Gastroesophageal sphincter (tissue), 4 donors: ENCODE results near the gene SLC2A11. TPM values are rescaled to one million over a fixed set of nuclear protein-coding genes. Genes with fewer than 3 reads are reported as not detected.

Experiments used
- ATAC-seq: fragments of 150-250 bp; one replicate; pipeline ENCODE4 v1.9.1; 2016; ENCODE audit warnings: mild to moderate bottlenecking, moderate library complexity
- H3K27ac ChIP-seq, 4 donors: fragments of 200-600 bp; sonication (generic) in 3 of 4; 1 replicate in 3 of 4; 2 replicates in 1 of 4; pipeline ENCODE4 v1.5.1; 2016 to 2019
- H3K27me3 ChIP-seq: fragments of 200-600 bp; sonication (generic); one replicate; pipeline ENCODE4 v1.5.1; 2019
- H3K36me3 ChIP-seq, 2 donors: fragments of 200-600 bp; sonication (generic); one replicate each; pipeline ENCODE4 v1.5.1; 2019; ENCODE audit warnings: control low read depth in 1 of 2
- H3K4me1 ChIP-seq, 3 donors: fragments of 200-600 bp; sonication (generic); 1 replicate in 2 of 3; 2 replicates in 1 of 3; pipeline ENCODE4 v1.5.1; 2016 to 2019; ENCODE audit warnings: control low read depth in 2 of 3
- H3K4me3 ChIP-seq, 2 donors: fragments of 200-600 bp; sonication (generic); one replicate each; pipeline ENCODE4 v1.5.1; 2019; ENCODE audit warnings: mild to moderate bottlenecking in 1 of 2, moderate library complexity in 1 of 2
- H3K9me3 ChIP-seq, 3 donors: fragments of 200-600 bp; sonication (generic); one replicate each; pipeline ENCODE4 v1.5.1; 2017 to 2019; ENCODE audit warnings: control low read depth in 2 of 3
- EP300 ChIP-seq: sonication (generic); formaldehyde crosslinking; IDR thresholded peaks from one replicate; pipeline ENCODE4 v1.6.1; 2017; ENCODE audit warnings: antibody characterized with exemption, mild to moderate bottlenecking
- POLR2A ChIP-seq, 2 donors: fragments of 450-650 bp; IDR thresholded peaks; one replicate each; pipeline ENCODE4 v1.6.1; 2017; ENCODE audit warnings: antibody characterized with exemption in 2 of 2, mild to moderate bottlenecking in 2 of 2, moderate library complexity in 1 of 2
- POLR2AphosphoS5 ChIP-seq: sonication (generic); formaldehyde crosslinking; IDR thresholded peaks from one replicate; pipeline ENCODE4 v1.6.1; 2017; ENCODE audit warnings: antibody characterized with exemption
- WGBS, 2 donors: methylation state at CpG; one replicate each; pipeline ENCODE4 v1.1.5; 2018; ENCODE audit warnings: low coverage in 1 of 2; 5-methylcytosine and 5-hydroxymethylcytosine counted together
- total RNA-seq, 4 donors: library from RNA; depleted of rRNA; stranded (reverse); fragments of >200 nt; gene quantifications; one replicate each; pipeline ENCODE4 v1.1.0, GENCODE V29; 2016
- TF ChIP-seq, protein P1 (sequence below), 4 experiments: fragments of 200-600 bp in 2 of 4; fragments of 450-650 bp in 2 of 4; sonication (generic) in 1 of 4; IDR thresholded peaks; one replicate each; pipeline ENCODE4 v1.5.1; 2017 to 2019; ENCODE audit warnings: antibody characterized with exemption in 4 of 4, mild to moderate bottlenecking in 2 of 4, moderate library complexity in 2 of 4

Gene SLC2A11
- total RNA-seq, 4 donors from 2014 or later, result 7.3 to 39.8 (median 18.8) TPM

DNA sequence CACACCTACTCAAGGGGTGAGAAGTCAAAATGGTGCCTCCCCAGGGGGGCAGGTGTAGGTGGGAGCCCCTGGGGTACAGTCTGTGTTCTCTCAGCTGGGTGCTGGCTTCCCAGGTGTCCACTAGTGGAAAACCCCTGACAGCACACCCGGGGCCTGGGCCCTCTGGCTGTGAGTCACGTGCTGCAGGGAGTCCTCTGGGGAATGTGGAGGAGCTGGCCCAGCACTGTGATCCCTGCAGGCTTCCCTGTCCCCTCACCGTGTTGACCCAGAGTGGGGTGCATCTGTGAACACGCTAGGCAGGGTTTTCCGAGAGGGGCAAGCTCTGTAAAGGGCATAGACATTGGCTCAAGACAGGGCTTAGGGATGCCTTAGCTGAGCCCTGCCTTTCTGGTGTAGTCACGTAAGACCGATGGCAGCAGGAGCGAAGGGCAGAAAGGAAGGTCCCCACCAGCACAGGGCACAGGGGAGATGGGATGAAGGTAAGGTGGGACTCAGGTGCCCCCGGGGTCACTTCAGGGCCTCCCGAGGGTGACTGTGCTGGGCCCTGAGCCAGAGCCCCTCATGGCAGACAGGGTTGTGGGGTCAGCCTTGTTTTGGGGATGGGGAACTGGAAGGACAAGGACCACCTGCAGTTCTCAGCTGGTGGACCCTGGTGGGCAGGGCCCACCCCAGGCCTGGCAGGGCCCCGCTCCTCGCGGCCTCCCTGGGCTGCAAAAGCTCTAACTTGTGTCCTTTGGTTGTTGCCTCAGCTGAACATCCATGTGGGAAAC lies 33.0 kb upstream of the SLC2A11 start:
- 83% methylated on average over 2 of the region's 13 CpGs; no CpG with 5 or more reads in 1 of the 2 donors for WGBS, 2 donors
- no peak for ATAC-seq
- Histone ChIP-seq H3K4me1 (no peaks in the 10 kb centered on the region), H3K36me3 (peaks cover 0 to 99% of the 10 kb centered on the region in 2 donors), H3K9me3 (no peaks in the 10 kb centered on the region), H3K27me3 (no peaks in the 10 kb centered on the region), H3K27ac (no peak overlapping the region), H3K4me3 (no peak overlapping the region)
- no peak for TF ChIP-seq POLR2A (IDR thresholded peaks at IDR 0.05)
- no peak for TF ChIP-seq EP300
- TF ChIP-seq, protein P1, sequence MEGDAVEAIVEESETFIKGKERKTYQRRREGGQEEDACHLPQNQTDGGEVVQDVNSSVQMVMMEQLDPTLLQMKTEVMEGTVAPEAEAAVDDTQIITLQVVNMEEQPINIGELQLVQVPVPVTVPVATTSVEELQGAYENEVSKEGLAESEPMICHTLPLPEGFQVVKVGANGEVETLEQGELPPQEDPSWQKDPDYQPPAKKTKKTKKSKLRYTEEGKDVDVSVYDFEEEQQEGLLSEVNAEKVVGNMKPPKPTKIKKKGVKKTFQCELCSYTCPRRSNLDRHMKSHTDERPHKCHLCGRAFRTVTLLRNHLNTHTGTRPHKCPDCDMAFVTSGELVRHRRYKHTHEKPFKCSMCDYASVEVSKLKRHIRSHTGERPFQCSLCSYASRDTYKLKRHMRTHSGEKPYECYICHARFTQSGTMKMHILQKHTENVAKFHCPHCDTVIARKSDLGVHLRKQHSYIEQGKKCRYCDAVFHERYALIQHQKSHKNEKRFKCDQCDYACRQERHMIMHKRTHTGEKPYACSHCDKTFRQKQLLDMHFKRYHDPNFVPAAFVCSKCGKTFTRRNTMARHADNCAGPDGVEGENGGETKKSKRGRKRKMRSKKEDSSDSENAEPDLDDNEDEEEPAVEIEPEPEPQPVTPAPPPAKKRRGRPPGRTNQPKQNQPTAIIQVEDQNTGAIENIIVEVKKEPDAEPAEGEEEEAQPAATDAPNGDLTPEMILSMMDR (IDR thresholded peaks at IDR 0.05), result no peak
- TF ChIP-seq POLR2AphosphoS5, result no peak

DNA sequence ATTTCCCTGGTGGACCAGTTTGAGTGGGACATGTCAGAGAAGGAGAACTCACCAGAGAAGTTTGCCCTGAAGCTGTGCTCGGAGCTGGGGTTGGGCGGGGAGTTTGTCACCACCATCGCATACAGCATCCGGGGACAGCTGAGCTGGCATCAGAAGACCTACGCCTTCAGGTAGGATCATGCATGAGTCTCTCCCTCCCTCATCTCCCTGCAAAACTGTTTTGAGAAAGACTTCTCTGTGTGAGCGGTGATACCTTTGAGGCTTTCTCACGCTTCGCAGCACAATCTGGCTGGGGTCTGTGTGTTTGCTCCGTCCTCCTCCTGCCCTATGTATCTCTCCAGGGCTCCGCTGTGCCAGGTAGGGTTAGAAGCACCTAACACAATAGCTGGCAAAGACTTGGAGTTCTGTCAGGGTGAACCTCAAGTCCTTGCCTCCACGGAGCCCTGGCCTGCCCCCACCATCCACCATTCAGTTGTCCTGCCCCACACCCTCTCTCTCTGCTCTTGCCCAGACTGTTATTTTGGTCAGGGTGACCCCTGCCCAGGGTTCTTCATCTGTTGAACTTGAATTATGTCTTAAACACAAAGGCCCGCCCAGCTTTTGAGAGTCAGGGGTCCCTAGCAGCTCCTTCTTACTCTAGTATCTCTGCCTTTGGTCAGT lies 32.3 kb upstream of the SLC2A11 start:
- WGBS, 2 donors, result 71 to 96% methylated on average over 2 to 5 of the region's 12 CpGs
- ATAC-seq, result no peak
- Histone ChIP-seq H3K9me3 (no peaks in the 10 kb centered on the region), H3K4me3 (no peak overlapping the region), H3K4me1 (no peaks in the 10 kb centered on the region), H3K27me3 (no peaks in the 10 kb centered on the region), H3K27ac (no peak overlapping the region), H3K36me3 (peaks cover 0 to 99% of the 10 kb centered on the region in 2 donors)
- no peak for TF ChIP-seq EP300
- TF ChIP-seq, protein P1 (IDR thresholded peaks at IDR 0.05), result no peak
- no peak for TF ChIP-seq POLR2A (IDR thresholded peaks at IDR 0.05)
- no peak for TF ChIP-seq POLR2AphosphoS5

DNA sequence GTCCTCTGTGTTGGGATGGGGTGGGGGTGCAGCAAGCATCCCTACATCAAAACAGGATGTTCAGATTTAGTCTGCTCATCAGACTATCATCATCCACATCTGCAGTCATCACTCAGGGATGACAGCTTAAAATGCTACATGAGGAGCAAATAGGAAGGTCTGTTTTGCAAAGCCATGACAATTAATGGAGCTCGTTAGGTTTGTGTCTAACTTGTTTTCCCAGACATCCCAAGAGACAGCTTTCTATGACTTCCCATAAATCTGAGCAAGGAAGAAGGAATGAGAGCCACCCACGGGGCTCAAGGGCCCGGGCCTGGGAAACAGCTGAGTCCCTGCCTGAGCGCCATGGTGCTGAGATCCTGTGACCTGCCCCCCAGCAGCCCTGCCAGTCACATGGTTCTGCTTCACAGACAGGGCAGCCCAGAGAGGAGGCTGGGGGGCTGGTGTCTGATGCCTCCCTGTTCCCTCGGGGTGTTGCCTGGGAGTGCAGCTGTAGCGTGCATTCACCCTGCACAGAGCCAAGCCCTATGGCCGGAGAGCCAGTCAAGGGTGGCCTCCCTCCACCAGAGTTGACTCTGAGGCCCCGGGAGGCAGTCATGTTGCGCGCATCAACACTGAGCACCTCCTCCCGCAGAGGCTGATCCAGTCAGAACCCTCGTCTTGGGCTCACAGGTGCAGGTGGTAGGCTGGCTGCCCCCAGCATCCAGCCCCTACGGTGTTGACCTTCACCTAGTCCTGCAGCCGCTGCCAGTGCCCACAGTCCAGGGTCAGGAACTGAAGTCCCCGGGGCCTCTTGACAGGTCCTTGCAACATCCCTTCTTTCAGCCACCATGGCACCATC lies 30.9 kb upstream of the SLC2A11 start:
- H3K27me3 ChIP-seq, result no peaks in the 10 kb centered on the region
- no peaks in the 10 kb centered on the region for H3K4me1 ChIP-seq
- H3K27ac ChIP-seq, result no peak overlapping the region
- 70 to 74% methylated on average over 2 to 3 of the region's 15 CpGs for WGBS, 2 donors
- H3K36me3 ChIP-seq, result peaks cover 0 to 97% of the 10 kb centered on the region in 2 donors
- H3K4me3 ChIP-seq, result no peak overlapping the region
- no peaks in the 10 kb centered on the region for H3K9me3 ChIP-seq
- no peak for ATAC-seq
- no peak for TF ChIP-seq POLR2A (IDR thresholded peaks at IDR 0.05)

DNA sequence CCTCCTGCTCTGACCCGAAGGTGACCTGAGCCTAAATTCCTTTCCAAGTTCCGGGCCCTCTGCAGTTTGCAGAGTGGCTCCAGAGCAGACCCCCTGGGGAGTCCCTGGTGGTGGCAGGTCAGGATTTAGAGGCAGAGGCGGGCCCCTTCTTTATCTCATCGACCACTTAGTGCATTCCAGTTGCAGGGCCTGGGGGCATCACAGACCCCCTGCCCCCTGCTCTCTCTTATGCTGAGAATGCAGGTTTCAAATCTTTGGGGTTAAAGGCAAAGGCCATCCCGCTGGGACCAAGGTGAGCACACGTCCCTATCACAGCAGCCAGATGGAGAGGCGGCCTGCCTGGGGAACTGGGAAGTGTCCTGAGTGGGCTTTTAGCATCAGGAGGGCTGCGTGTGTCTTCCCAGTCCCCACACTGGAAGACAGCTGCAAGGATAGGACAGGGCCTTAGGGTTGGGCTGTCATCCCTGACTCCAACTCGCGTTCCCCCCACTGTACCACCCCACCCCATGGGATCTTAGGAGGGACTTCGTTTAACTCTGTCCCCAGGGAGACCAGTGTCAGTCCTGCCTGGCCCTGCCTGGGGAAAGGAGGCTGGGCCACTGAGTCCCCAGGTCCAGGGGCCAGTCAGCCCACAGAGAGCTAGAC lies 30.2 kb upstream of the SLC2A11 start:
- H3K36me3 ChIP-seq, result peaks cover 0 to 97% of the 10 kb centered on the region in 2 donors
- no peak overlapping the region for H3K27ac ChIP-seq
- no peaks in the 10 kb centered on the region for H3K9me3 ChIP-seq
- H3K4me1 ChIP-seq, result no peaks in the 10 kb centered on the region
- TF ChIP-seq POLR2AphosphoS5 (no peak), EP300 (no peak), POLR2A (IDR thresholded peaks at IDR 0.05) (no peak)
- TF ChIP-seq, protein P1 (IDR thresholded peaks at IDR 0.05), result no peak
- H3K27me3 ChIP-seq, result no peaks in the 10 kb centered on the region
- ATAC-seq, result no peak
- no CpG with 5 or more reads among the region's 11 CpGs for WGBS, 2 donors
- H3K4me3 ChIP-seq, result no peak overlapping the region
